ENCODE results near the gene ANP32E. TPM values are rescaled to one million over a fixed set of nuclear protein-coding genes. Genes with fewer than 3 reads are reported as not detected.

Gene ANP32E
- total and polyA plus RNA-seq, 2 of the 8 experiments (the other 6 are each of a cell fraction or from before 2014, with no cell fraction given): 20.7 to 123 TPM

DNA sequence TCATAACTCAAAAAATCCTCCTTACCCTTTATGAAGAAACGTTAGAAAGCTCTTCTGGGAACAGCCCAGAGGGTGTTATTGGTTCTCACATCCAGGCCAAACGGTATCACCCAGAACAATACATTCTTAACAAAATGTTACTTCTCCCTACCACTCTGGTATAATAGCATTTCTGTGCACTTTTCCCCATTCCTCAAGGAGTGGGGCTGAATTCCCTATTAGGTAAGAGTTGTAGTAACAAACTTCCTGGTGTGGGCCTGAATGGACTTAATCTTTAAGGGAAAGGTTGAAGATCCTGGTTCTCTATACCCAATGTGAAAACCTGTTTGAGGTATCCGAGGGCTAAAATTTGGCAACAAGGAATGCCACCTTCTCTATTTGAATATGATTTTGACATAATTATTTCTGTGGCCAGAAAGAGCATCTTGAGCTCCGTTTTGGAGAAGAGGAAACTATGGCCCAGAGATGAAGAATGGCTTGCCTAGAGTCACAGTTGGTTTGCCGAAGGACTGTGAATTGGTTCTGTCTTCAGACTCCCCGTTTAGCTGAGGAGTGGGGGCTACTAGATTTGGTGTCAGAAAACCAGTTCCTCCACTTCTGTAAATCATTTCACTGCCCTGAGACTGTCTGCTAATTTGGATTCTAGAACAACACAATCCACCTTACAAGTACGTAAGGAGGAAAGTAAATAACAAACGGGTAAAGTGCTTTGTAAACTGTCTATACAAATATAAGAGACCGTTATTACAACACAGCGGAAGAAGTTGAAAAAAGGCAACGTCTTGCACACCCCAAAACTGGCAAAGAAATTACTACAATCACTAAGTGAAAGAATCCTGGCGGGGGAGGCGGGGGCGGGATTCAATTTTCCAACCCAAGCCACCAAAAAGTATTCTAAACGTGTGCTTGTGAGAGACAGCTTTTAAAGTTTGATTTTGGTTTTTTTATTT is 2.3 kb downstream of the ANP32E start:
- peak overlapping the region; percentile 77 to 86 for H3K4me2 ChIP-seq (ENCODE audit: insufficient read depth in 1 of 2, low read depth in 2 of 2, low read length in 2 of 2)
- no peak overlapping the region for H3K56ac ChIP-seq (replicated peaks; ENCODE audit: insufficient read length, low read depth, low read length)
- H3K14ac ChIP-seq (ENCODE audit: insufficient read length): no peak overlapping the region
- peaks cover 0 to 2% of the 10 kb centered on the region in 2 experiments for H4K20me1 ChIP-seq (replicated peaks in 1 of 2; ENCODE audit: control insufficient read depth in 1 of 2, insufficient read depth in 2 of 2, low read length in 2 of 2)
- H3K79me2 ChIP-seq (ENCODE audit: control insufficient read depth in 1 of 2, insufficient read depth in 2 of 2, low read length in 2 of 2): peaks cover 22 to 60% of the 10 kb centered on the region in 2 experiments
- H3K79me1 ChIP-seq (ENCODE audit: low read depth, low read length): no peaks in the 10 kb centered on the region; the same call in 1 of the 2 replicates
- H3K23ac ChIP-seq (ENCODE audit: insufficient read length): no peak overlapping the region
- H2BK15ac ChIP-seq (ENCODE audit: low read length): no peak overlapping the region
- no peak overlapping the region for H3K27ac ChIP-seq (ENCODE audit: low read depth, low read length)
- H3K4me3 ChIP-seq (ENCODE audit: extremely low read depth in 1 of 4, insufficient read depth in 2 of 4, low read depth in 3 of 4, low read length in 4 of 4): peak overlapping the region; percentile 84 to 99 (median 98)
- no peak overlapping the region for H4K5ac ChIP-seq (ENCODE audit: insufficient read length, low read depth, low read length)
- H3K27me3 ChIP-seq (replicated peaks in 1 of 4; ENCODE audit: control insufficient read depth in 3 of 4, extremely low read depth in 1 of 4, insufficient read depth in 3 of 4, low read length in 3 of 4): no peaks in the 10 kb centered on the region
- peaks cover 3 to 20% (median 6%) of the 10 kb centered on the region in 4 experiments; a peak in 7 of 8 replicates for H3K36me3 ChIP-seq (ENCODE audit: control insufficient read depth in 2 of 4, insufficient read depth in 4 of 4, low read length in 3 of 4)
- ChIA-PET POLR2A (ENCODE audit: partially characterized antibody) (interaction anchor here (0.6 to 5.6 kb wide), 14 partner anchors 10 to 993 kb away, joined by 3 to 61 read pairs (median 4); partner anchors contain the start of genes C1orf54, CA14 and RPRD2), CTCF (ENCODE audit: partially characterized antibody) (interaction anchor here (0.9 to 3.3 kb wide), 3 partner anchors 12 to 299 kb away, joined by 3 to 9 read pairs (median 4); no protein-coding TSS in a partner anchor)
- no peaks in the 10 kb centered on the region for H3K9me3 ChIP-seq (ENCODE audit: insufficient read depth in 2 of 2, low read depth in 1 of 2, low read length in 1 of 2)
- 54% methylated on average over 15 of the region's 15 CpGs; no CpG with 5 or more reads in 1 of the 2 experiments for WGBS, 2 experiments (ENCODE audit: extremely low coverage in 1 of 2, insufficient coverage in 1 of 2, insufficient read length in 1 of 2, insufficient replicate concordance in 2 of 2, low coverage in 1 of 2, low lambda C conversion rate in 2 of 2, missing lambda C conversion rate in 1 of 2)
- H3K23me2 ChIP-seq (ENCODE audit: low read depth, low read length): peaks cover 10% of the 10 kb centered on the region
- FAIRE-seq (no peak), DNase-seq (ENCODE audit: low read depth in 1 of 2, low spot score in 2 of 2) (peak in 1 of 2 experiments; percentile 26)
- no peak overlapping the region for H2AK5ac ChIP-seq (ENCODE audit: low read depth, low read length)
- H2AFZ ChIP-seq (ENCODE audit: low read length): no peak overlapping the region
- no peak overlapping the region for H2BK120ac ChIP-seq (replicated peaks; ENCODE audit: low read depth, low read length)
- no peak overlapping the region for H4K91ac ChIP-seq (replicated peaks; ENCODE audit: insufficient read length, low read length)
- H3K4me1 ChIP-seq (replicated peaks in 1 of 4; ENCODE audit: control insufficient read depth in 3 of 4, insufficient read depth in 4 of 4, low read length in 3 of 4): peaks cover 0 to 6% (median 2%) of the 10 kb centered on the region in 4 experiments; a peak in 5 of 7 replicates
- no peak overlapping the region for H2BK20ac ChIP-seq (ENCODE audit: low read length)
- no peak overlapping the region for H3K4ac ChIP-seq (replicated peaks; ENCODE audit: insufficient read length, low read depth, low read length)
- no peak overlapping the region for H3K18ac ChIP-seq (ENCODE audit: extremely low read depth, low read length)
- no peak overlapping the region for H2BK12ac ChIP-seq (ENCODE audit: low read depth, low read length)
- peak overlapping the region in 1 of 4 experiments; percentile 95; a peak in 3 of 7 replicates for H3K9ac ChIP-seq (replicated peaks in 1 of 4; ENCODE audit: extremely low read depth in 1 of 4, low read depth in 3 of 4, low read length in 3 of 4)
- H4K8ac ChIP-seq (ENCODE audit: extremely low read depth, insufficient read depth, low read length): no peak overlapping the region
- TF ChIP-seq CTCF (IDR thresholded peaks at IDR 0.05; ENCODE audit: control extremely low read depth in 1 of 3, insufficient read depth in 1 of 3, low read depth in 1 of 3, low read length in 3 of 3) (no peak), BRCA1 (IDR thresholded peaks at IDR 0.05; ENCODE audit: low read depth, low read length) (no peak), BCL11A (IDR thresholded peaks at IDR 0.05; ENCODE audit: low read depth in 2 of 2, low read length in 2 of 2) (no peak), CBX8 (IDR thresholded peaks at IDR 0.05; ENCODE audit: borderline replicate concordance, low read depth, low read length) (no peak), RXRA (IDR thresholded peaks at IDR 0.05; ENCODE audit: insufficient read depth, low read depth, low read length) (no peak), E2F6 (IDR thresholded peaks at IDR 0.05) (no peak)
- no peak overlapping the region; the same call in 1 of the 2 replicates for H2BK5ac ChIP-seq (ENCODE audit: low read depth, low read length)

Data from H1 (cell line).